Gastrocnemius medialis (tissue), 4 donors: ENCODE measurements around the gene PRKAG2.

Source experiments
- CTCF ChIP-seq, 5 experiments: fragments of 450-650 bp in 3 of 5; fragments of 200-600 bp in 2 of 5; sonication (generic) in 2 of 5; IDR thresholded peaks in 4 of 5; conservative IDR thresholded peaks in 1 of 5; 1 replicate in 4 of 5; 2 replicates in 1 of 5; pipeline ENCODE4 v1.5.1; 2016 to 2019; ENCODE audit warnings: antibody characterized with exemption in 5 of 5, mild to moderate bottlenecking in 3 of 5, moderate library complexity in 3 of 5
- POLR2A ChIP-seq, 2 donors: fragments of 450-650 bp; IDR thresholded peaks; one replicate each; pipeline ENCODE4 v1.6.1; 2017; ENCODE audit warnings: antibody characterized with exemption in 2 of 2, mild to moderate bottlenecking in 2 of 2, moderate library complexity in 2 of 2

- TF ChIP-seq CTCF (IDR thresholded peaks at IDR 0.05 in 4 of 5, conservative IDR thresholded peaks at IDR 0.05 in 1 of 5) (no peak), POLR2A (IDR thresholded peaks at IDR 0.05) (no peak)
Measured at GRCh38 chr7:151859111-151859947, 17.6 kb downstream of the PRKAG2 start.
